GM21381 (cell line): ENCODE results near the gene FADS3.

Experiments used
- ATAC-seq: cut with Tn5 transposase; IDR thresholded peaks from one replicate; pipeline ENCODE4 v1.9.1; 2021; ENCODE audit warnings: mild to moderate bottlenecking, moderate library complexity; ENCODE audit not compliant: unreplicated experiment

FADS3 gene

GRCh38 chr11:61914471-61915171, 23.3 kb upstream of the FADS3 start:
- ATAC-seq, result no peak

- no peak for ATAC-seq
These were observed 22.5 kb upstream of the FADS3 start for GRCh38 chr11:61913699-61914395.

DNA sequence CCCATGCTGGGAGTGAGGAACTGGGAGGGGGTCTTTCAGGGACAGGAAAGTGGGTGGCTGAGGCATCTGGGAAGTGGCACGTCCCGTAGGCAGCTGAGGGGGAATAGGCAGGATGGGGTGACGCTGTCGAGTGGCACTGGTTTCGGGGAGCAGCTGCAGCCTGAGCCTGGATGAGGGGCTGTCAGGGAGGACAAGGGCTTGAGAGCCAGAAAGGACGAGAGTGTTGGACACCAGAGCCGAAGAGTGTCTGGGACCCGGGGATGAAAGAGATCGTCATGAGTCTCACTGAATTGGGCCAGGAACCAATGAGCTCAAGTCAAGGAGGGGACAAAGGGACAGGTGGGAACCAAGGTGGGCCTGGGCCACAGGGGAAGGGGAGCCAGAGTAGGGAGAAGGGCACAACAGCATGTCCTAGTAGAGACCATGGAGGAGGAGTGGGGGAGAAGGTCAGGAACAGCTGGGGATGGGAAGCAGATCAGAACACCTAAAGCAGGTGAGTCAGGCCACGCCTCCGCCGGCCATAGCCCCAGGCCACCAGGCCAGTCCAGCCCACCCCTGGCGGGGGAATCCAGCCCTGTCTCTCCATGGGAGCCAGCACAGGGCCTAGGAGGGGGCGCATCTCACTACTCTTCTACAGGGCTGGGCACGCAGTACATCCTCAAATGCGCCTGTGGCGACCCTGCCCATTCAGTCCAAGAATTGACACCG, 21.8 kb upstream of the FADS3 start:
- ATAC-seq, result no peak

DNA sequence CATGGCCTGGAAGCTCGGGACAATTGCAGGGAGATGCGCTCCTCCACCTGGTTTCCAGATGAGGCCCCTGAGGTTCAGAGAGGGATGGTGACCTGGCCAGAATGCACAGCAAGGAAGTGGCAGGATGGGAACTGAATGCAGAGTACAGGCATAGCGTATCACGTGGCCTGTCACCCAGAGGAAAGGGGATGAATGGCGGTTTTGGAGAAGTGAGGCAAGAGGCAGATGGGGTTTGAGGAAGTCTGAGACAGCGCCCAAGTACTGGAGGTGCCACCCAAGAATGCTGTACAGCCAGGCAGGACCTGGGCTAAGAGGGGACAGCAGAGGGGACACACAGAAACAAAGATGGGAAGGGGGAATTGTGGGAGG, 21.2 kb upstream of the FADS3 start:
- no peak for ATAC-seq

DNA sequence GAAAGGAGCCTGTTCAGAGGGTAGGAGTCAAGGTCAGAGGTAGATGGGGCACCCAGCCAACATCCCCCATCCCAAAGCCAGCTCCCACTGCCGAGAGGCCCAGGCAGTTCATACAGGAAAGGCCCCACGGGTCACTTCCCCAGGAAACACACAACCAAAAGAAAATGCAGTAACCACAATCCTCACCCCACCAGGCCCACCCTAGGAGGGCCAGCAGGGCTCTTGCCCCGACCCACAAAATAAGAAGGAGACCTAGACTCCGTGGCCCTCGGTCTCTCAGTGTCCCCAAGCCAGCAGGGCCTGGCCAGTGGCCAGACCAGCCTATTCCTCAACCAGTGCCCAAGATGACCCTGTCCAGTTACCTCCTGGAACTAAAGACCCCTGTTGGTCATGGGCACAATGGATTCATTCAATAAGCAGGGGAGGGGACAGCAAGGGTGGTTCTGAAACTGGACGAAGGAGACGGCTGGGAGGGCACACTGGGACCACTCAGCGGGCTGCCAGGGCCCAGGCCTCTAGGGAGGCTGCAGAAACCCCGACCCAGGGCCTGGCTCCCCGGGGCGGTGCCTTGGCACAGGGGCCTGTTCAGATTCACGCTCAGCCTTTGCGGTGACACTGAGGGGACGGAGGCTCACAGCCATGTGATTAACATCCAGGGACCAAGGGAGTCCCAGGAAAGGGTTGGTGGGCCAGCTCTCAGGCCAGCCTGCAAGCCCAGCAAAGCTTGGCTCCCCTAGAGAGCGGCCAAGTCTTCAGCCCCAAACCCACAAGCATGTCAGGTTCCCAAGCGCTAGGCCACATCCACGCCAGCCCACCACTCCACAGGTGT, 20.6 kb upstream of the FADS3 start:
- ATAC-seq, result no peak

DNA sequence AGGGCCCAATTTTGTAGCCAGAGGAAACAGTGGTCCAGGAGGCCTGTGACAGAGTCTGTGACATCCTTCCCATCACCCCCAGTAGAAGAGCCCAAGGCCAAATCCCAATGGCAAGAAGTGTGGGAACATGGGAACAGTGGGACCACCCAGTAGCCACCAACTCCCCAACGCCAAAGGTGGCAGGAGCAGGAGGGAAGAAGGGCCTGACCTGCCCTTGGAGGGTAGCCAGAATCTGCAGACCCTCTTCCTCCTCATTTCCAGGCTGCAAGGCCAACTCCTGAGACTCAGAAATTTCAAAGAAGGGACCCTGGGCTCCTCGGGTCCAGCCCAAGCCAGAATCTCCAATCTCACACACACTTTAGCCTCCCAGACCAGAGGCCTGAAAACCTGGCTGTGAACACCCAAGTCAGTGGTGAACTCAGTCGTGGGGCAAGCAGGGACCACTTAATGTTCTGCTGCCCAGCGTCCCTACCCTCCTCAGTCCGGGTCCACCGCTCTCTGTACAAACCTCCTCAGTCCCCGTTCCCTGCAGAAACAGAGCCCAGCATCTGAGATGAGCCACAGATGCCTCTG, 19.9 kb upstream of the FADS3 start:
- no peak for ATAC-seq

GRCh38 chr11:61910187-61911127, 19.1 kb upstream of the FADS3 start:
- no peak for ATAC-seq

DNA sequence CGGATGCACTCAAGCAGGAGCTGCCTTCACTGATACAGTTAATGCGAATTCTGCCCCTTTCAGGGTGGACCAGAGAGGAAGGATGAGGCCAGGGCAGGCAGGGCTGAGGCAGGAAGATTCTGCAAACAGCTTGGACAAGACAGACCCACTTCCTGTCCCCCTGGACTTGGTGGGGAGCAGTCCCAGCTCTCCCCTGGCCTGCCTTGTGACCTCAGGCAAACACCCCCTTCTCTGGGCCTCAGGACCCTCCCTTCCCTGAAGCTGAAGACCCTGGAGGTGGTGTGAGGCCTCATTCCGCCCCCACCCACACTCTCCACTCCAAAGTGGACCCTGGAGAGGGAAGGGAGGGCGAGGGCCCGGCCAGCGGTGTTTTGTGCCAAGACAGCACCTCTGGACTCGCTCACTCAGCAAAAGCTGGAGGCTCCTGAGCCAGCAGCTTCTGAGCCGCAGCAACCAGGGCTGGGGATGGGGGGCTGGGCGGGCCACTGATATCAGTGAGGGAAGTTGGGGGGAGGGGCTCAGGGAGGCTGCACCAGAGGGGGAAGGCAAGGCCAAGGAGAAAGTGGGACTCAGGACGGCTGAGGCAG, 17.5 kb upstream of the FADS3 start:
- ATAC-seq, result no peak

- ATAC-seq, result no peak
These were observed 16.8 kb upstream of the FADS3 start for GRCh38 chr11:61907871-61908729.

GRCh38 chr11:61907282-61907681, 15.9 kb upstream of the FADS3 start:
- ATAC-seq, result no peak

DNA sequence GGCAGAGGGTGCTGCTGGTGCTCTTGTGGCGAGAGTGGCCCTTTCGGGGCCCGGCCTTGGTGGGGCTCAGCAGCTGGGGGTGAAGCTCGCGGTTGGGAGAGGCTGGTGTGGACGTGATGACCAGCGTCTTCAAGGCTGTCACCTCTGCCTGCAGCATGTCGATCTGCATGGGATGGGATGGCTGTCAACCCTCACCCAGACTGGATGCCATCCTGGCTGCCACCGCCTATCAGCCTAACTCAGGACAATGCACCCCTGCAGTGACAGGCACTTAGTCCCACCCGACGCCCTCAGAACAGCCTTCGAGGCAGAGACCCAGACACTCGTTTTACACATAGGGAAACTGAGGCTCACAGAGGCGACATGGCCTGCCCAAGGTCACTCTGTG, 15.2 kb upstream of the FADS3 start:
- no peak for ATAC-seq

- ATAC-seq, result no peak
These were observed 14.6 kb upstream of the FADS3 start for GRCh38 chr11:61905801-61906521.

DNA sequence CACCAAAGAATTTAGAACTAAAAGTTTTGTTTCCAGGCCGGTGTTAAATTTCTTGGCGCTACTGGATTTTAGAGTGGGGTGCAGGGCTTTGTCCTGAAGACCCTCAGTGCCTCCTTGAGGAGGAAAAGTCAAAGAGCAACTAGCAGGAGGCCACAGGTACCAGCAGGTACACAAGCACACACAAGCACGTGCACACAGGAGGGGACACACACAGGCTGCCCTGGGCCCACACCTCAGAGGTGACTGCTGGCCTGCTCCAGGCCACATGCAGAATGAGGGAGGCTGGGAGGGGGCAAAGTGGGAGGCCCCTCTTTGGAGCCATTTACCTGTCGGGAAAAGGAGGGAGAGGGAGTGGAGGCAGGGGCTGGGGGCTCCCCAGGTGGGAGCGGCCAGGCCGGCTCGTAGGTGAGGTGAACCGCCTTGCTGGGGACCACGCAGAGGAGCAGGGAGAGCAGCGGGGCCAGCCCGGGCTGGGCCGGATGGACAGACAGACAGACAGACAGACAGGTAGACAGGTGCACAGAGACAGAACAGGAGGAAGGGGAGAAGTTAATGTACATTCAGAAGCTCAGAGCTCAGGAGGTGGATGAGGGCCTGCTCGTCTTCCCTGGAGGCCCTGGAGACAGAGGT, 13.8 kb upstream of the FADS3 start:
- no peak for ATAC-seq

- no peak for ATAC-seq
These were observed 13.2 kb upstream of the FADS3 start for GRCh38 chr11:61904539-61905048.

DNA sequence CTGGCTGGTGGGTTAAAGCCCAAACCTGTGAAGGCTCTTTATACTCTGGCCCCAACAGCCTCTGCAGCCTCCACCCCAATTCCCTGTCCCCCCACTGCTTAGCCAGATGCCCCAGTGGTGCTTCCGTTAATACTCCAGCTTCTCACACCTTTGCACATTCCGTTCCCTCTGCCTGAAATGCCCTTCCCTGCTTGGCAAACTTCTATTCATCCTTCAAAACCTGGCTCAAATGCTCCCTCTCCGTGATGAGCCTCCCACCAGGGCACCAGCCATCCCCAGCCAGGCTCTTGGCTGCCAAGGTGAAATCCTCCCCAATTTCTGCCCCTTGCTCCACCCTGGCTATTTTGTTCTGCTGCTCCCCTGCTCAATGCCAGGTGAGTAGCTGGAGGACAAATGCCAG, 12.5 kb upstream of the FADS3 start:
- ATAC-seq, result no peak

- ATAC-seq, result no peak
These were observed 11.0 kb upstream of the FADS3 start for GRCh38 chr11:61902313-61902712.

GRCh38 chr11:61901397-61901796, 10.1 kb upstream of the FADS3 start:
- no peak for ATAC-seq
